WI38 (cell line): Measurements from ENCODE around the gene CCDC51.
"Not testable (repeated sequence)": the region's sequence is repeated elsewhere in the genome, so short reads cannot be mapped to it uniquely, and the experiment has no call there.

Experiments used
- H3K4me3 ChIP-seq: 2 replicates; pipeline ENCODE4 v1.5.1; 2011; ENCODE audit warnings: low read depth, mild to moderate bottlenecking, control low read depth, low read length
- TF ChIP-seq, protein P1 (sequence below): IDR thresholded peaks from 2 replicates; pipeline ENCODE4 v1.5.1; 2012; ENCODE audit warnings: low read depth, mild to moderate bottlenecking, control low read depth, low read length

The CCDC51 gene

DNA sequence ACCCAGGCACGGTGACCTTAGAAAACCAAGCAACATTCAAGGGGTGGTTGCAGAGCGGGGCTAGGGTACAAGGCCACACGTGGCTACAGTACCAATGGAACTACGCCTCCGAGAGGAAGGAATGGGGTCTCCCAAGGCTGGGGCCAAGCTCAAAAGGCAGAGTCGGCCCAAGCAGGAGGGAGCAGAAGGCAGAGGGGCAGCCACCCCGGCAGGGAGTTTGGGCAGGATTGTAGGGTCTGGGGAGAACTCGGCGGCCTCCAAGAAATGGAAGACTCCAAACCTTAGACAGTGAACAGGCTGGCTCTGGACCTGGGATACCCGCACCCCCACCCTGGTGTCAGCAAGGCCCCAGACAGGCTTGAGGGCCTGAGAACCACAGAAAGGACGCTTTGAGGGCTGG is 35.3 kb upstream of the CCDC51 start:
- TF ChIP-seq, protein P1, sequence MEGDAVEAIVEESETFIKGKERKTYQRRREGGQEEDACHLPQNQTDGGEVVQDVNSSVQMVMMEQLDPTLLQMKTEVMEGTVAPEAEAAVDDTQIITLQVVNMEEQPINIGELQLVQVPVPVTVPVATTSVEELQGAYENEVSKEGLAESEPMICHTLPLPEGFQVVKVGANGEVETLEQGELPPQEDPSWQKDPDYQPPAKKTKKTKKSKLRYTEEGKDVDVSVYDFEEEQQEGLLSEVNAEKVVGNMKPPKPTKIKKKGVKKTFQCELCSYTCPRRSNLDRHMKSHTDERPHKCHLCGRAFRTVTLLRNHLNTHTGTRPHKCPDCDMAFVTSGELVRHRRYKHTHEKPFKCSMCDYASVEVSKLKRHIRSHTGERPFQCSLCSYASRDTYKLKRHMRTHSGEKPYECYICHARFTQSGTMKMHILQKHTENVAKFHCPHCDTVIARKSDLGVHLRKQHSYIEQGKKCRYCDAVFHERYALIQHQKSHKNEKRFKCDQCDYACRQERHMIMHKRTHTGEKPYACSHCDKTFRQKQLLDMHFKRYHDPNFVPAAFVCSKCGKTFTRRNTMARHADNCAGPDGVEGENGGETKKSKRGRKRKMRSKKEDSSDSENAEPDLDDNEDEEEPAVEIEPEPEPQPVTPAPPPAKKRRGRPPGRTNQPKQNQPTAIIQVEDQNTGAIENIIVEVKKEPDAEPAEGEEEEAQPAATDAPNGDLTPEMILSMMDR, result no peak
- no peak overlapping the region for H3K4me3 ChIP-seq

DNA sequence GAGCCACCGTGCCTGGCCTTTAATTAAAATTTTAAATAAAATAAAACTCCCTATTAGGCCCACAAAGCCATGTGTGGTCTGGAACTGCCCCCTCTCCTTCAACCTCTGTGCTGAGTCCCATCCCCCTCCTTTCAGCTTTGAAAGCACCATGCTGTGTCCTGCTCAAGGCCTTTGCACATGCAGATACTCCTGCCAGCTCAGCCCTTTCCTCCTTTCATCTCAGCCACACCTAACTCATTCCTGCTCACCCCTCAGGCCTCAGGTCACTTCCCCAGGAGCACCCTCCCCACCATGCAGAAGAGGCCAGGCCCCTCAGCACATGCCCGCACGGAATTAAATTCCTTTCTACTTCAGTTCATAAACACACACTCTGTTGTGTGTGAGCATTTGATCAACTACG is 34.7 kb upstream of the CCDC51 start:
- TF ChIP-seq, protein P1, result no peak
- H3K4me3 ChIP-seq, result no peak overlapping the region

DNA sequence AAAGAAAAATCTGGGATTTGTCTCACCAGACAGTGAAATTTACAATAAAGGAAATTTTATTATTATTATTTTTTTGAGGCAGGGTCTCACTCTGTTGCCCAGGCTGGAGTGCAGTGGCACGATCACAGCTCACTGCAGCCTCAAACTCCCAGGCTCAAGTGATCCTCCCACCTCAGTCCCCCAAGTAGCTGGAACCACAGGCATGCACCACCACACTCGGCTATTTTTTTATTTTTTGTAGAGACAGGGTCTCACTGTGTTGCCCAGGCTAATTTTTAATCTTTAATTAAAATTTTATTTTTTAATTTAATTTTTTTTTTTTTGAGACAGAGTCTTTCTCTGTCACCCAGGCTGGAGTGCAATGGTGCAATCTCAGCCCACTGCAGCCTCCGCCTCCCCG is 34.1 kb upstream of the CCDC51 start:
- not testable (repeated sequence) for H3K4me3 ChIP-seq

DNA sequence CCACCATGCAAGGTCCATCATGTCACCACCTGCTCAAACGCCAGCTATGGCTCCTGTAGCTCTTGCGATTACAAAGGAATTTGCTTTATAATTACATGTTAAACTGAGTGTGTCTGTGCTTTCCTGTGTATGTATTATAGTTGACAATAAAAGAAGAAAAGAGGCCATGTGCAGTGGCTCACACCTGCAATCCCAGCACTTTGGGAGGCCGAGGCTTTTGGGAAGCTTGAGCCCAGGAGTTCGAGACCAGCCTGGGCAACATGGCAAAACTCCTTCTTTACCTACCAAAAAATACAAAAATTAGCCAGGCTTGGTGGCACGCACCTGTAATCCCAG is 33.7 kb upstream of the CCDC51 start:
- TF ChIP-seq, protein P1, result no peak
- no peak overlapping the region for H3K4me3 ChIP-seq

DNA sequence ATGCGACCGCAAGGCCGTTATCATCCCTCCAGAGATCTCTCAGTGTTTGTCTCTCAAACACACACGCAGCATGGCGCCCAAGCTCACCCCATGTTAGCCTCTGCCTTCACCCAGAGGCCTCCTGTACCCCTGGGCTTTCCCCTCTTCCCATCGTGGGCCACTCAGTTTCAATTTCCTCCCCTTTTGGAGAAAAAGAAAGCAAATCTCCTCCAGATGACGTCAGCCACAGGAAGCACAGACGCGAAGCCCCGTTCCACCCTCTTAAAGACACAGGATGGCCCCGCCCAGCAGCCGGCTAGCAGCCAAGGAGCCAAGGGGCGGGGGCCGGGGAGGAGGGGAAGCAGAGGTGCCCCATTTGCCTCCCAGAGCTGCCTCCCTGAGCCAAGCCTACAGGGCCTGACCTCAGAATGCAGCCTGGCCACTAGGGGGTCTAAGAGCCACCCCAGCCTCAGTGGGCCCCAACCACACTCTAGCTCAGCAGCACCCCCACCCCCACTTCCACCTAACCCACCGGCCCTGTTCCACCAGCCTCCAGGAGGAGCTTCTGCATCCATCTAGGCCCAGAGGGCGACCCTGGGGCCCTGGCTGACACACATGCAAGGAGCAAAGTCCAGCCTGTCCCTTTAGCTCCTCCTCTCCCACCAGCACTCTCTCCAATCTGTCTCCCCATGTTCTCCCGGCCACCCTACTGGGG is 33.2 kb upstream of the CCDC51 start:
- TF ChIP-seq, protein P1, result 0 out of 2 replicates have a peak, but pooled peaks have one; percentile 25
- peak overlapping the region; percentile 71 for H3K4me3 ChIP-seq

DNA sequence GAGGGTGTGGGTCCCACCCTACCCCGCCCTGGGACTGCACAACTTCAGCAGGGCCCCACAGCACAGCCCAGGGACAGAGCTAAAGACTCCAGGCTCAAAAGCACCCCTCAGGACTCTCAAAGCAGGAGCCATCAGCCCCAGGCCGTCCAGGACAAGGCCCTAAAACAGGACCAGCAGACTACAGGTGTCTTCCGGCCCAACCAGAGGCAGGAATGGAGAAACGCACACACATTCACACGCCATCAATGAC is 32.7 kb upstream of the CCDC51 start:
- peak overlapping the region; percentile 71 for H3K4me3 ChIP-seq
- TF ChIP-seq, protein P1, result no peak

DNA sequence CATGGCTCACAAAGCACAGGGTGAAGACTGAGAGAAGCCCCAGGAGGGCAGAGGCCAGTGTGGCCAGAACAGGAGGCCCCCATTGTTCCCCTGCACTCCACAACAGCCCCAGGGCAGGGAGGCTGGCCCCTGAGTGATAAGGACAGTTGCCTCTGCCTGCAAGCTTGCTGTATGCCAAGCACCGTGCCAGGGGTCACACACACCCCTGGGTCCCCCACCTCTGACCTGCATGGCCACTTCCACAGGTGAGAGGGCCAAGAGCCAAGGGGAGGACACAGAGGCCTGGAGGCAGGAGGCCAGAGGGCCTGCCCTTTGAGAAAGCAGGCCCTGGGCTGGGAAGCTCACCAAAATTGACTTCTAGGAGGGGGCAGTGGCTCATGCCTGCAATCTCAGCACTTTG is 30.4 kb upstream of the CCDC51 start:
- TF ChIP-seq, protein P1, result no peak
- H3K4me3 ChIP-seq, result no peak overlapping the region

DNA sequence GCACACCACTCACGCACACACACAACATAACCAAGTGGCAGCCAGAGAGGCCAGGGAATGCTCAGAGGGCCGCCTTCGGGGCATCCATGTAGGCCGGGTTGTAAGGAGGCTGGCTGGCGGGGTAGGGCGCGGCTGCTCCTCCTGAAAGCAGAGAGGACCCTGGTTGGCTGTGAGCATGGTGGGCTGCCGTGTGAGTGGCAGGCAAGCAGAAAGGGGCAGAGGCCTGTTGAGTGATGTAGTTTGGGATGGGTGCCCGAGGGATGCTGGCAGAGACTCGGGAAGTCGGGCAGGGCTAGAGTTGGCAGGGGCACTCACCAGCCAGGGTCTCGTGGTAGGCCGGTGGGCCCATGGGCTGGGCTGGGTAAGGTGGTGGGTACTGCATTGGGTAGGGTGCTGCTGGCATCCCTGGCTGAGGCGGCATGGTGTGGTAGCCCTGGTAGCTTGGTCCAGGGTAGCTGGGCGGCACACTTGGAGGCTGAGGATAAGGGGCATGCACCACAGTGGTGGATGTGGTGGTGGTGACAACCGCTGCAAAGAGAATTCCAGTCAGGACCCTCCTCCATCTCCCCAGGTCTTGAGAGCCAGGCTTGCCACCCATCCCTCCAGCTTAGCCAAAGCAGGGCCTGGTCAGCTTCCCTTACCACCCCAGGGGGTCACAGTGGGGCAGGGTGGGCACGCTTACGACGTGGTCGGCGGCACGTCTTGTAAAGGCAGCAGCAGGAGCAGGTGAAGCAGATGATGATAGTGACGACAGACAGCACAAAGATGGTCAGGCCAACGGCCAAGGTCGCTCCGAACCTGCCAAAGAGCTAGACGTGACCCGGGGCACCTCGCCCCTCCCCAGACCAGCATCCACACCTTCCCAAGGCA is 29.4 kb upstream of the CCDC51 start:
- H3K4me3 ChIP-seq, result no peak overlapping the region
- TF ChIP-seq, protein P1, result no peak
